ENCODE measurements around the gene SMPD2.

Gene SMPD2

GRCh38 chr6:109406196-109406595 lies 34.3 kb upstream of the SMPD2 start:
- Histone ChIP-seq H3K4me3 (ENCODE audit: low read depth, low read length) (no peak overlapping the region), H3K4me1 (no peaks in the 10 kb centered on the region), H3K27me3 (no peaks in the 10 kb centered on the region), H3K9me3 (no peaks in the 10 kb centered on the region), H3K36me3 (no peaks in the 10 kb centered on the region)
- no peak for DNase-seq
- no peak for TF ChIP-seq CTCF (IDR thresholded peaks at IDR 0.05; ENCODE audit: low read depth, low read length)

GRCh38 chr6:109411034-109411433 lies 29.5 kb upstream of the SMPD2 start:
- H3K4me3 ChIP-seq (ENCODE audit: low read depth, low read length): no peak overlapping the region
- H3K36me3 ChIP-seq: no peaks in the 10 kb centered on the region
- no peak for TF ChIP-seq CTCF (IDR thresholded peaks at IDR 0.05; ENCODE audit: low read depth, low read length)
- no peaks in the 10 kb centered on the region for H3K27me3 ChIP-seq
- no peak for DNase-seq
- no peaks in the 10 kb centered on the region for H3K4me1 ChIP-seq
- no peaks in the 10 kb centered on the region for H3K9me3 ChIP-seq

GRCh38 chr6:109417646-109418045 lies 22.9 kb upstream of the SMPD2 start:
- Histone ChIP-seq H3K9me3 (no peaks in the 10 kb centered on the region), H3K27me3 (no peaks in the 10 kb centered on the region)
- TF ChIP-seq CTCF (IDR thresholded peaks at IDR 0.05; ENCODE audit: low read depth, low read length): no peak

DNA sequence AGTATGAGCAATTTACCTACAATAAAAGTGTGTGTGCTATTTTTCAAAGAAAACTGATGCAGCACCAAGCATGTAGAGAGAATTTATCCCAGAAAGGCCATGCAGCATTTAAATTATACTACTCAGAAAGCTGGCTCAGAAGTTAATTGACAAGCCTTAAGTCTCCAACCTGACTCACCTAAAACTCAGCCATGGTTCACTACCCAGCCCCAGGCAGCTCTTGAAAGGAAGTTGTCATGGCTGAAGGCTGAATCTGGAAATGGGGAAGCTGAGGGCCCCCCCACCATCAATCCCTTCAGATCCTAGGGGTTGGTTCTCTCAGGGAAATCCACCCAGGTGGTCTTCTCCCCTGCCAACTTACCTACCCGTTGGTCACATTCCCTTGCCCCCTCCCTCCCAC lies 19.8 kb upstream of the SMPD2 start:
- Histone ChIP-seq H3K27me3 (no peaks in the 10 kb centered on the region), H3K4me3 (ENCODE audit: low read depth, low read length) (no peak overlapping the region), H3K4me1 (peaks cover 9% of the 10 kb centered on the region; the same call in 1 of the 2 replicates), H3K9me3 (no peaks in the 10 kb centered on the region), H3K36me3 (no peaks in the 10 kb centered on the region)
- TF ChIP-seq CTCF (IDR thresholded peaks at IDR 0.05; ENCODE audit: low read depth, low read length): no peak
- no peak for DNase-seq

More at GRCh38 chr6:109417646-109418045, 22.9 kb upstream of the SMPD2 start:
- no peak for DNase-seq
- Histone ChIP-seq H3K4me3 (ENCODE audit: low read depth, low read length) (no peak overlapping the region), H3K36me3 (no peaks in the 10 kb centered on the region), H3K4me1 (no peaks in the 10 kb centered on the region)

GRCh38 chr6:109421184-109421583 lies 19.3 kb upstream of the SMPD2 start:
- H3K9me3 ChIP-seq: no peaks in the 10 kb centered on the region
- H3K36me3 ChIP-seq: no peaks in the 10 kb centered on the region
- peaks cover 9% of the 10 kb centered on the region; the same call in 1 of the 2 replicates for H3K4me1 ChIP-seq
- DNase-seq: no peak
- no peak overlapping the region for H3K4me3 ChIP-seq (ENCODE audit: low read depth, low read length)
- no peak for TF ChIP-seq CTCF (IDR thresholded peaks at IDR 0.05; ENCODE audit: low read depth, low read length)
- no peaks in the 10 kb centered on the region for H3K27me3 ChIP-seq

DNA sequence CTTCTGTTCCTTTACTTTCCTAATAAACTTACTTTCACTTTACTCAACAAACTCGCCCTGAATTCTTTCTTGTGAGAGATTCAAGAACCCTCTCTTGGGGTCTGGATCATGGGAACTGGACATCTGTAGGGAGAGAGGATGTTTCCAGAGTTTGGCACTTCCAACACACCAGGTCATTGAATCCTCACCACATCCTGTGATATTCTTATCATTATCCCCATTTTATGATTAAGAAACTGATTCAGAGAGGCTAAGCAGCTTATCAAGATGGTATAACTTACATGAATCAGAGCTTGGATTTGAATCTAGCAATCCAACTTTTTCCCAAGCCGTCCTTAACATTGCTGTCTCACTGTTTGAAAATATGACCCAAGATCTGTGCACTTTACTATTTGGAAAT lies 15.6 kb upstream of the SMPD2 start:
- no peaks in the 10 kb centered on the region for H3K36me3 ChIP-seq
- no peak for DNase-seq
- TF ChIP-seq CTCF (IDR thresholded peaks at IDR 0.05; ENCODE audit: low read depth, low read length): no peak
- no peak overlapping the region for H3K4me3 ChIP-seq (ENCODE audit: low read depth, low read length)
- H3K27me3 ChIP-seq: no peaks in the 10 kb centered on the region
- peaks cover 12% of the 10 kb centered on the region; the same call in 1 of the 2 replicates for H3K4me1 ChIP-seq
- H3K9me3 ChIP-seq: no peaks in the 10 kb centered on the region
